NCI-H2196 treated with DMSO at 0.1 percent for 48 hours (cell line): ENCODE measurements around the gene OR2C1.

Source experiments
- DNase-seq: peaks from one replicate; lab custom pipeline; 2025; ENCODE audit not compliant: unreplicated experiment; lab: John Stamatoyannopoulos, UW

Gene OR2C1

GRCh38 chr16:3355589-3355988, at the start of gene OR2C1:
TSS of gene OR2C1 (plus strand) at chr16:3355889. CDS start at chr16:3355941, 52 bp downstream.
- no peak for DNase-seq

- no peak for DNase-seq
These were observed 49.6 kb upstream of the OR2C1 start for GRCh38 chr16:3306078-3306477.

- DNase-seq, result no peak
These were observed 44.2 kb upstream of the OR2C1 start for GRCh38 chr16:3311496-3311895.

- DNase-seq, result no peak
These were observed 38.2 kb upstream of the OR2C1 start for GRCh38 chr16:3317315-3317999.

DNA sequence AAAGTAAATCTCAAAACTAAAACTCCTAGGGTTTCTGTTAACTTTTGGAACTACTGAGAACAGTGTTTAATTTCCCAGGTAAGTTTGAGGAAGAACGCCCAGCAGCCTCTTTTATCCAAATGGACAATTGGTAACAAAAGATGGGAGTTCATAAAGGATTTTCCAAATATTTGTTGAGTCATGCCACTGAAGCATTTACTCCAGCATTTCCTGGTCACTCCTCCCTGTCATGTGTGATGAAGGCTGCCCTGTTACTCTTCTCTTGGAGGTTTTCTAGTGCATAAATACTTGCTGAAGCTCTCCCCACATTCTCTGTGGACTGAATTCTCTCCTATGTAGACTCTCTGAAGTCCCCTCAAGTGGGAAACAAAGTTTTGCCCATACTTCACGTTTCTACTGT, 33.9 kb upstream of the OR2C1 start:
- DNase-seq, result no peak

GRCh38 chr16:3327514-3327913, 28.2 kb upstream of the OR2C1 start:
- no peak for DNase-seq

- no peak for DNase-seq
These were observed 27.6 kb upstream of the OR2C1 start for GRCh38 chr16:3328104-3328503.

- no peak for DNase-seq
These were observed 27.0 kb upstream of the OR2C1 start for GRCh38 chr16:3328643-3329042.

GRCh38 chr16:3346041-3346440, 9.6 kb upstream of the OR2C1 start:
- DNase-seq, result no peak

DNA sequence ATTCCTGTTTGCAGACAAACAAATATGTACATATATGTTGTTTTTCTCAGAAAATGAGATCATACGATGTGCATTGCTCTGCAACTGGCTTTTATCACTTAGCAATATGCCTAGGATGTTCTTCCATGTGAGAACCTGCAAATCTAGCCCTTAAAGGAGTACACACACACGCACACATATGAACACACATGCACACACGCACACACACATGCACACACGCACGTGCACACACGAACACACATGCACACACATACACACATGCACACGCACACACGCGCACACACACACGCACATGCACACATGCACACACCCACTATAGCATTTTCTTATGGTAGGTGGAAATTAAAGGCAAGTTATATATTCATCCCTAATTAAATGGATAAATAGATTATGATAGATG, 8.1 kb upstream of the OR2C1 start:
- no peak for DNase-seq

DNA sequence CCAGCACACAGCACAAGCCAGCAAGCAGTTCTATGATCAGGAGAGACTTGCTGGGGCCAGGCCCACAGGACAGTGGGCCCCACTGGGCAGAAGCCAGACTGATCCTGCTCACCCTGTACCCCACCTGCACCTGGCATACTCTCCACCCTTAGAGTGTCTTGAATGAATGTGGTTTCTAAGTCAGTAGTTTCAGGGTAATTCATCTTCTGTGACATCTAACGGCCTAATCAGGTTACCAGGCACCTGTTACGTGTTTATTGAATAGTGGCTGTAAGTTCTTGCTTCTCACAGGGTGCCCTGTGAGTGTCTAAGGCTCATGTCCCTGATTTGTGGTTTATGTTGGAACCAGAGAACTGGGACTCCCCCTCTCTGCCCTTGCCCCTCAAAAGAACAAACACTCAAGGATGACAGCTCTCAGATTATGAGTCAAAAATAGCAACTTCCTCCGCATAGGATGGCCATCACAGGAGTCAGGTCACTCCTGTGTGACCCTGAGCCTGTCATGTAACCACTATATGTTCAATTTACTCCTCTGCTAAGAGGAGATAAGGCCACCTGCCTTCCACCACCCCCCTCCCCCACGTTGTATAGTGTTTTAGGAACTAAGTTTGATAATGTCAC, 7.0 kb upstream of the OR2C1 start:
- DNase-seq, result no peak

DNA sequence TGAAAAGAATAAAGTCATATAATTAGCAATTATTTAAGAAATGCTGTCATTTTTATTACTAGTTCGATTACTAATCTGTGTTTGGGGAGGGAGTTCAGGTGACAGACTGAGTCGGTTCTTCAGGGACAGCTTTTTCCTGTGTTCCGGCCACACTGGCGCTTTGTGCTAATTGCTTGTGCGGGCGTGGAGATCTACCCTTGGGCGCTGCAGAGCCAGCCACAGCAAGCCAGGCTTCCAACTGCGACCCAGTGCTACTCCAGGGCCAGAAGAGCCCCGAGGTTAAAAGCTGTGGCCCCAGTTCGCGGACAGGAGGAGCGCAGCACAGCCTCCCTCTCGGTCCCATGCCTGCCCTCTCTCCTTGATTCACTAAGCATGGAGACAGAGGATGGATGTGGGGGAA, 6.5 kb upstream of the OR2C1 start:
- DNase-seq, result no peak

DNA sequence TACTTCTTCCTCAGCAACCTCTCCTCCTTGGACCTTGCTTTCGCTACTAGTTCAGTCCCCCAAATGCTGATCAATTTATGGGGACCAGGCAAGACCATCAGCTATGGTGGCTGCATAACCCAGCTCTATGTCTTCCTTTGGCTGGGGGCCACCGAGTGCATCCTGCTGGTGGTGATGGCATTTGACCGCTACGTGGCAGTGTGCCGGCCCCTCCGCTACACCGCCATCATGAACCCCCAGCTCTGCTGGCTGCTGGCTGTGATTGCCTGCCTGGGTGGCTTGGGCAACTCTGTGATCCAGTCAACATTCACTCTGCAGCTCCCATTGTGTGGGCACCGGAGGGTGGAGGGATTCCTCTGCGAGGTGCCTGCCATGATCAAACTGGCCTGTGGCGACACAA, 429 bp downstream of the OR2C1 start:
- DNase-seq, result no peak

- no peak for DNase-seq
These were observed 3.2 kb downstream of the OR2C1 start for GRCh38 chr16:3358871-3359270.

- DNase-seq, result no peak
These were observed 7.2 kb downstream of the OR2C1 start for GRCh38 chr16:3362931-3363330.

- no peak for DNase-seq
These were observed 8.1 kb downstream of the OR2C1 start for GRCh38 chr16:3363793-3364192.

DNA sequence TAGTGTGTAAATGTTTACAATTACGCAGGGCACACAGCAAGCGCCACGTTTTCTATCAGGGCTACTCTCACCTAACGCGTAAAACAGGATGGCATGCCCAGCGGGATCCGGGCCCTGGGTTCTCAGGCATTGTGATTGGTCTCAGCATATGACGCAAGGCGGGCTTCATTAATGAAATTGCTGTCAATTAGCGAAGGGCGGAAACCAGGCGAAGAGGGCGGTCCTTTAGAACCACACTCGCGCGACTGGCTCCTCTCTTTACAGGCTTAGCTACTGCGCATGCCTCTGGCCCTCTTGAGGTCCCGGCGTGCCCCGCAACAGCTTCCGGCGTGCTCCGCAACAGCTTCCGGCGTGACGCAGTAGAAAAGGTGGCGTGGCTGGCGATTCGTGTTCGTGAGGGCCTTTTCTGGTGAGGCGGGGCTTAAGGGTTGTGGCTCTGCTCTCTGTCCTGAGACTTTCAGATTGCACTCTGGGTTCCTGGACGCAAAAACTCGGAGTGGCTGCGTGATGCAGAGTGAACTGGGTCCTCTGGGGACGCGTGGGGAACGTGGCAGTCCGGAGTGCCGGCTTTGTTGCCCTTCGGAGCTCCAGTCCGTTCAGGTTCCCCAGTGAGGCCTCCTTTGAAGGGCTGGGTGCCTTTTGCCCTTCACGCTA, 9.2 kb downstream of the OR2C1 start:
- DNase-seq, result no peak

- DNase-seq, result no peak
These were observed 13.4 kb downstream of the OR2C1 start for GRCh38 chr16:3369073-3369472.

GRCh38 chr16:3375680-3376079, 20.0 kb downstream of the OR2C1 start:
- DNase-seq, result no peak

GRCh38 chr16:3377917-3378316, 22.2 kb downstream of the OR2C1 start:
- no peak for DNase-seq

- DNase-seq, result no peak
These were observed 27.4 kb downstream of the OR2C1 start for GRCh38 chr16:3383045-3383448.

- no peak for DNase-seq
These were observed 32.6 kb downstream of the OR2C1 start for GRCh38 chr16:3388325-3388724.
